Loucy (cell line): ENCODE data around the gene FAM81A.
"Not testable (repeated sequence)": the region's sequence is repeated elsewhere in the genome, so short reads cannot be mapped to it uniquely, and the experiment has no call there.

Experiments
- H2AFZ ChIP-seq: fragments of 200-600 bp; sonication (generic); 2 replicates; pipeline ENCODE4 v1.6.0; 2016; ENCODE audit warnings: antibody characterized with exemption, mild to moderate bottlenecking, low read length, moderate library complexity
- H3F3A ChIP-seq: fragments of 200-600 bp; 2 replicates; pipeline ENCODE4 v1.6.0; 2016; ENCODE audit warnings: antibody characterized with exemption, low read depth, mild to moderate bottlenecking
- H3K27me3 ChIP-seq: fragments of 200-600 bp; sonication (generic); 2 replicates; pipeline ENCODE4 v1.6.1; 2014; ENCODE audit warnings: low read length, mild to moderate bottlenecking; ENCODE audit not compliant: insufficient read depth, poor library complexity, severe bottlenecking
- H3K36me3 ChIP-seq: fragments of 200-600 bp; sonication (generic); 2 replicates; pipeline ENCODE4 v1.6.1; 2016; ENCODE audit warnings: low read length; ENCODE audit not compliant: insufficient read depth
- H3K4me1 ChIP-seq: fragments of 200-600 bp; sonication (generic); 2 replicates; pipeline ENCODE4 v1.5.1; 2014; ENCODE audit warnings: low read length, mild to moderate bottlenecking; ENCODE audit not compliant: insufficient read depth, poor library complexity, severe bottlenecking
- H3K4me2 ChIP-seq: fragments of 200-600 bp; sonication (generic); 2 replicates; pipeline ENCODE4 v1.6.0; 2014; ENCODE audit warnings: antibody characterized with exemption, low read length, low read depth, mild to moderate bottlenecking; ENCODE audit not compliant: poor library complexity, severe bottlenecking
- H3K4me3 ChIP-seq: fragments of 200-600 bp; sonication (generic); 2 replicates; pipeline ENCODE4 v1.5.1; 2014; ENCODE audit warnings: low read length, mild to moderate bottlenecking, mixed read lengths; ENCODE audit not compliant: poor library complexity, severe bottlenecking
- H3K79me2 ChIP-seq: fragments of 200-600 bp; sonication (generic); 2 replicates; pipeline ENCODE4 v1.6.1; 2014; ENCODE audit warnings: low read length; ENCODE audit not compliant: insufficient read depth
- H3K9ac ChIP-seq: fragments of 200-600 bp; sonication (generic); 2 replicates; pipeline ENCODE4 v1.6.0; 2014; ENCODE audit warnings: mild to moderate bottlenecking, low read depth, low read length, moderate library complexity; ENCODE audit not compliant: poor library complexity, severe bottlenecking
- H3K9me2 ChIP-seq: fragments of 200-600 bp; sonication (generic); replicated peaks from 2 replicates; pipeline ENCODE4 v1.6.1; 2016; ENCODE audit warnings: low read depth, low read length, mixed read lengths
- H3K9me3 ChIP-seq: fragments of 200-600 bp; sonication (generic); 2 replicates; pipeline ENCODE4 v1.6.1; 2014; ENCODE audit warnings: mild to moderate bottlenecking, antibody characterized with exemption, low read length, low read depth; ENCODE audit not compliant: insufficient read depth
- H4K20me1 ChIP-seq: fragments of 200-600 bp; sonication (generic); 2 replicates; pipeline ENCODE4 v1.6.0; 2014; ENCODE audit warnings: antibody characterized with exemption, low read length, mild to moderate bottlenecking; ENCODE audit not compliant: insufficient read depth, poor library complexity, severe bottlenecking
- EZH2phosphoT487 ChIP-seq: fragments of 200-600 bp; IDR thresholded peaks from 2 replicates; pipeline ENCODE4 v1.6.1; 2018; ENCODE audit warnings: antibody characterized with exemption, mild to moderate bottlenecking, moderate library complexity, borderline replicate concordance
- TF ChIP-seq, protein P1 (sequence below): fragments of 200-600 bp; sonication (generic); conservative IDR thresholded peaks from 2 replicates; pipeline ENCODE4 v1.5.1; 2014; ENCODE audit warnings: mild to moderate bottlenecking, antibody characterized with exemption, low read length

FAM81A gene

DNA sequence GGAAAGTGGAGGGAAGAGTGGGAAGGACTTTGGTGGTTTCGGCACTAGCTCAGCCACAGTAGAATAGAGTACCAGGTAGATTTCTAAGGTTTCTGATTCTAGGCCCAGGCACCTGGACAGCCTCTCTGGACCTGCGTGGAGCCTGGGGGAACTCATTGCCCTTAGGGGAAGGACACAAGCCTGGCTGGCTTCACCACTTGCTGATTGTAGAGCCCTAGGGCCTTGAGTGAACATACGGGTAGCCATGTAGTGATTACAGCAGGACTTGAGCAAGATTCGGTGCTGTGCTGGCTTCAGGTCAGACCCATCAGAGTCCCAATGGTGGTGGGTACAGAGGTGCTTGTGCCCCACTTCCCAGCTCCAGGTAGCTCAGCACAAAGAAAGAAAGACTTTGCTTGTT, 47.0 kb downstream of the FAM81A start:
- Histone ChIP-seq H3K27me3 (no peaks in the 10 kb centered on the region), H3K9ac (no peak overlapping the region), H3F3A (no peaks in the 10 kb centered on the region), H2AFZ (no peak overlapping the region), H3K9me2 (no peaks in the 10 kb centered on the region), H3K4me3 (no peak overlapping the region), H4K20me1 (no peaks in the 10 kb centered on the region), H3K4me1 (no peaks in the 10 kb centered on the region), H3K4me2 (no peak overlapping the region), H3K9me3 (no peaks in the 10 kb centered on the region), H3K36me3 (no peaks in the 10 kb centered on the region), H3K79me2 (no peaks in the 10 kb centered on the region)
- no peak for TF ChIP-seq EZH2phosphoT487
- TF ChIP-seq, protein P1, sequence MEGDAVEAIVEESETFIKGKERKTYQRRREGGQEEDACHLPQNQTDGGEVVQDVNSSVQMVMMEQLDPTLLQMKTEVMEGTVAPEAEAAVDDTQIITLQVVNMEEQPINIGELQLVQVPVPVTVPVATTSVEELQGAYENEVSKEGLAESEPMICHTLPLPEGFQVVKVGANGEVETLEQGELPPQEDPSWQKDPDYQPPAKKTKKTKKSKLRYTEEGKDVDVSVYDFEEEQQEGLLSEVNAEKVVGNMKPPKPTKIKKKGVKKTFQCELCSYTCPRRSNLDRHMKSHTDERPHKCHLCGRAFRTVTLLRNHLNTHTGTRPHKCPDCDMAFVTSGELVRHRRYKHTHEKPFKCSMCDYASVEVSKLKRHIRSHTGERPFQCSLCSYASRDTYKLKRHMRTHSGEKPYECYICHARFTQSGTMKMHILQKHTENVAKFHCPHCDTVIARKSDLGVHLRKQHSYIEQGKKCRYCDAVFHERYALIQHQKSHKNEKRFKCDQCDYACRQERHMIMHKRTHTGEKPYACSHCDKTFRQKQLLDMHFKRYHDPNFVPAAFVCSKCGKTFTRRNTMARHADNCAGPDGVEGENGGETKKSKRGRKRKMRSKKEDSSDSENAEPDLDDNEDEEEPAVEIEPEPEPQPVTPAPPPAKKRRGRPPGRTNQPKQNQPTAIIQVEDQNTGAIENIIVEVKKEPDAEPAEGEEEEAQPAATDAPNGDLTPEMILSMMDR = no peak

GRCh38 chr15:59489485-59489884, 51.5 kb downstream of the FAM81A start:
- not testable (repeated sequence) for H3K9ac ChIP-seq, H3K27me3 ChIP-seq, H3K9me2 ChIP-seq, H3F3A ChIP-seq, H4K20me1 ChIP-seq, H2AFZ ChIP-seq, H3K4me2 ChIP-seq, H3K79me2 ChIP-seq, H3K9me3 ChIP-seq, H3K4me3 ChIP-seq, H3K4me1 ChIP-seq, H3K36me3 ChIP-seq

DNA sequence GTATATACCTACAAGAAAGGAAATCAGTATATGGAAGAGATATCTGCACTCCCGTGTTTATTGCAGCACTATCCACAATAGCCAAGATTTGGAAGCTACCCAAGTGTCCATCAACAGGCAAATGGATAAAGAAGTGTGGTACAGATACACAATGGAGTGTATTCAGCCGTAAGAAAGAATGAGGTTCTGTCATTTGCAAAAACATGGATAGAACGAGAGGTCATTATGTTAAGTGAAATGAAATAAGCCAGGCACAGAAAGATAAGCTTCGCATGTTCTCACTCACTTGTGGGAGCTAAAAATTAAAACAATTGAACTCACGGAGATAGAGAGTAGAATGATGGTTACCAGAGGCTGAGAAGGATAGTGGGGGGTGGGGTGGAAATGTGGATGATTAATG, 53.1 kb downstream of the FAM81A start:
- Histone ChIP-seq H3K9ac (no peak overlapping the region), H2AFZ (no peak overlapping the region), H3K36me3 (no peaks in the 10 kb centered on the region), H3K4me2 (no peak overlapping the region), H4K20me1 (no peaks in the 10 kb centered on the region), H3K4me1 (no peaks in the 10 kb centered on the region), H3K79me2 (no peaks in the 10 kb centered on the region), H3K9me3 (no peaks in the 10 kb centered on the region), H3K27me3 (no peaks in the 10 kb centered on the region), H3K9me2 (no peaks in the 10 kb centered on the region), H3K4me3 (no peak overlapping the region), H3F3A (no peaks in the 10 kb centered on the region)
- TF ChIP-seq, protein P1 = no peak
- no peak for TF ChIP-seq EZH2phosphoT487

- Histone ChIP-seq H3K4me1 (no peaks in the 10 kb centered on the region), H3K36me3 (no peaks in the 10 kb centered on the region), H3K4me2 (no peak overlapping the region), H3K79me2 (no peaks in the 10 kb centered on the region), H3F3A (no peaks in the 10 kb centered on the region), H4K20me1 (no peaks in the 10 kb centered on the region), H3K9me3 (no peaks in the 10 kb centered on the region), H2AFZ (peak overlapping the region; percentile 85), H3K4me3 (no peak overlapping the region), H3K9ac (no peak overlapping the region), H3K9me2 (no peaks in the 10 kb centered on the region), H3K27me3 (no peaks in the 10 kb centered on the region)
- no peak for TF ChIP-seq EZH2phosphoT487
- TF ChIP-seq, protein P1 = peak; percentile 96
Observed at GRCh38 chr15:59492389-59493377, 54.7 kb downstream of the FAM81A start.
